GM18502 (cell line): ENCODE measurements around the gene ACVR1.

Experiments used
- ATAC-seq: cut with Tn5 transposase; IDR thresholded peaks from one replicate; pipeline ENCODE4 v1.9.1; 2021; ENCODE audit warnings: mild to moderate bottlenecking; ENCODE audit not compliant: unreplicated experiment, poor library complexity

The ACVR1 gene

DNA sequence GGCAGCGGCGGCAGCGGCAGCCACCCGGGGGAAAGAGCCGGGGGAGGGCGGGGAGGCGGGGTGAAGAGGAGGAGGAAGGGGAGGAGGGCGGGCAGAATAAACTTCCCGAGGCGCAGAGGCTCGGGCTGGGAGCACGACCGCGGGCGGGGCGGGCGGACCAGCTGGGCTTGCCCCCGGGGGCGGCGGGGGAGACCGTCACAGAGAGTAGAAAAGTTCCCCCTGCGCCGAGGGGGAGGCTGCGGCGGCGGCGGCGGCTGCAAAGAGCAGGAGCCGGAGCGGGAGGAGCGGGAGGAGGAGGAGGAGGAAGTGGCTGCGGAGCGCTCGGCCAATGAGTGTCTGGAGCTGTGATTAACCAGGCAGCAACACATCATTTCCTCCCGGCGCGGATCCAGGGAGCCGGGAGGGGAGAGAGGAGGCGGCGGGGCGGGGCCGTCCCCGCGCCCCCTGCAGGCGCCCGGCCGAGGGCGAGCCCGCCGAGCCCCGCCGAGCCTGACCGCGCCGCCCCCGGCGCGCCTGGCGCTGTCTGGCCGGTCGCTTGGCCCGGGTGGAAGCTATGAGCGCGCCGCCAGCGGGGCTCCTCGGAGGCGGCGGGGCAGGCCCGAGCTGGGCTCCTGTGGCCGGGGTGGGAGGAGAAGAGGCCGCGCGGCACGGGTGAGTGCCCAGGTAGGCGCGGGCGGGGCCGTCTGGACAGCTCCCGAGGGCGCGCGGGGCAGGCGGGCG is at the start of gene ACVR1:
TSS of gene ACVR1 (minus strand) at position 265 of the 720 bp plus-strand sequence. CDS start 76,837 bp downstream, outside the sequence.
- ATAC-seq: peak; percentile 88

DNA sequence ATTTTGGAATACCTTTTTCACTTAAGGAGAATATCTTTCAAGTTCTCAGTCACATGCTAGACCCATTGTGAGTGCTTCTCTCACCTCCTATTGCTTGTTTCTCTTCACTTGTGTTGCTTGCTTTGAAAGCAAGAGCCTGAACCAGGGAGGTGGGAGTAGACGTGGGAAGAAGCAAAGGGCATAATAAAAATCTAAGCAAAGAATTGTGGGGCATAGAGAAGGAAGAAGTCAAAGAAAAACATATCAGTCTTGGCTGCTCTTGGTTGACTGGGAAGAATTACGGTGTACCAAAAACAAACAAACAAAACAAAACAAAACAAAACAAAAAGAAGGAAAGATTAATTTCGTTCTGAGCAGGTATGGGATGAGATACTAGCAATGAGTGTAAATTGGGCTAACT is 48.9 kb upstream of the ACVR1 start:
- no peak for ATAC-seq

DNA sequence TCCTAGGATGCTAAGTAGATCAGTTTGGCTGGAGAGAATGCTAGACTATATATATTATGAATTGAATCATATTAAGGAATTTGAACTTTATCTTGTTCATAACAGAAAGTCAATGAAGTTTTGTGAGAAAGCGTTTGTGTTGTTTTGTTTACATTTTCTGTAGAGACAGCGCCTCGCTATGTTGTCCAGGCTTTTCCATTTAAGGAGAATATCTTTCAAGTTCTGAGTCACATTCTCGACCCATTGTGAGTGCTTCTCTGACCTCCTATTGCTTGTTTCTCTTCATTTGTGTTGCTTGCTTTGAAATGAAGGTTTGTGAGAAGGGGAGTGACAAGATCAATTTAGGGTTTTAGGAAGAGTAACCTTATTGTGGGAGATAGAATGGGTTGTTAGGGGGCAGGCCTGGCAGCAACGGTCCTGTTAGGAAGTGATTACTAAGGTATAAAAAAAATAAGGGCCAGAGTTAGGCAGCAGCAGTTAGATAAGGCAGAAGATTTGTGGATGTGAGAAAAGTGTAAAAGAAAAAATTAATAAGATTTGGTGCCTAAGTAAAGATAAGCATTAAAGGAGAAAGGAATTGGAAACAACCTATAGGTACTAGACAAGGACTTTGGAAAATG is 47.6 kb upstream of the ACVR1 start:
- no peak for ATAC-seq

DNA sequence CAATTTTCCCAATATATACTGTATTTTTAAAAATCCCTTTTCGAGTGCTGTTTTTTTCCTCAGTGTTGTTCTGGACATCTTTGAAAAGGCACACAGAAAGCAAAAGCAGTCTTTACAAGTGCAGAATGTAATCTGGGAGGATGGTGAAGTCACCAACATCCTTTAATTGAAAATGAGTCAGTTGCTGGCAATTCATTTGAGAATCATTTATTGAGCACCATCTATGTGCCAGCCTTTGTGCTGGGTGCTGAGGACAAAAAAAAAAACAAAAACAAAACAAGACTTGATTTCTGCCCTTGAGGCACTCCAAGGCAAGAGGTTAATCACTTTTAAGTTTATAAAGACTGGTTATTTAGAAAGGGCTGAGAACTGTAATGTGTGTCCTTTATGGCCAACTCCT is 46.7 kb upstream of the ACVR1 start:
- ATAC-seq: no peak

DNA sequence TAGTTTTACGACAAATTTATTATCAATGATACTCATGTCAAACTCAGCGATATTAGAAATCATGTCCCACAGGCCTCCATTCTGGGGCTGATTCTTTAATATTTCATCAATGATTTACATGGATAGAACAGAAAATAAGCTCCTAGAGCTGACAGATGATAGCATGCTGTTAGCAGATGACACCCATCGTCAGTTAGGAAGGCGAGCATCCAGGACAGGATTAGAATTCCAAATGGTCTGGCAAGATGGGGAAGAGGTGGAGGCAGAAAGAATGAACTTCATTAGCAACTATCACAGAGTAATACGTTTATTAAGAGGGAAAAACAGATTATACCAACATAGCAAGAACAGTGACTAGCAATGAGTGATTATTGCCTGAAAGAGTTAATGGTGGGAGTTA is 46.2 kb upstream of the ACVR1 start:
- ATAC-seq: no peak

DNA sequence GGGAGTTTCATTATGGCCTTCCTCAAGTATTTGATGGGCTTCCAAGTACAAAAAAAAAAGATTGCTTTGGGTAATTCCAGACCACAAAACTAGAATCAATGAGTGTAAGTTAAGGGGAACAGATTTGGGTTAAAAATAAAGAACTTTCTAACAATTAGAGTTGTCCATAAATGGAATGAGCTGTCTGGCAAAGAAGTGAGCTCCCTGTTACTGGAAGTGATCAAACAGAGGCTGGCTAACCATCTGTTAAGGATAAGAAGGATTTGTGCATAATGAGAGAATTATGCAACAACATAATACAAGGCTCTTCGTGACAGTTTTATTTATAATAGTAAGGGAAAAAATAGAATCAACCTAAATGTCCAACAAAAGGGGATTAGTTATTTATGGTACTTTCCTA is 44.6 kb upstream of the ACVR1 start:
- ATAC-seq: no peak

DNA sequence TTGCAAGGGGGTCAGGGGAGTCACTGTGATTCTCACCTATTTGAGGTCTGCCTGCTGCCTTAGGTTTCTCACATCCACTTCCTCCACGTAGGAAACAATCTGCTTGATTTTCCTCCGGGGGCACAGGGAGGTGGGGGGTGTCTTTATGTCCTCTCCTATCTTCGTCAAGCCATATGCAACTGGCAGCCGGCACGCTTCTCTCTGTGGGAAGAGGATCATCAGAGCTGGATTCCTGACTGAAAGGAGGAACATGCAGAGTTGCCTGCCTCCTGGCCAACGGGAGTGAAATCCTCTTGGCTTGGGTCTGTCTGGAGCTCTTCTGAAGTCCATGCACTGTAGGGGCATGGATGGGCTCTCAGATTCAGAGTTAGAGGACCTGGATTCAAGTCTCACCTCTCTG is 43.1 kb upstream of the ACVR1 start:
- no peak for ATAC-seq

DNA sequence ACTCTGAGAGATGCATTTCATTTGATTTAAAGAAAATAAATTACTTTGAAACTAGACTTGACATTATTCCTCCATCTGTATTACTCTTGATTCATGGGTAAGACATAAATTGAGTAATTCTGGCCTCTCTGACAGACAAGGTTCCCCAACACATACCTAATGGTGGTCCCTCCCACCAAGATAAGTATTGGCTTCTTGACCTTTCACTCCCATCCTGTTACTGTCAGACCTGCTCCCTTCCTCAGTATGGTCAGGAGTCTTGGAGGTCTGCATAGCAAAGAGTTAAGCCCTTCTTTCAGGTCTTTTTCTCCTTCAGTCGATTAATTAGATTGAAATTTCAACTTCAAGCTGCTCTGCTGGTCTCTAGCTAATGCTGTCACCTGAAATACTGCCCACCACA is 42.2 kb upstream of the ACVR1 start:
- no peak for ATAC-seq

DNA sequence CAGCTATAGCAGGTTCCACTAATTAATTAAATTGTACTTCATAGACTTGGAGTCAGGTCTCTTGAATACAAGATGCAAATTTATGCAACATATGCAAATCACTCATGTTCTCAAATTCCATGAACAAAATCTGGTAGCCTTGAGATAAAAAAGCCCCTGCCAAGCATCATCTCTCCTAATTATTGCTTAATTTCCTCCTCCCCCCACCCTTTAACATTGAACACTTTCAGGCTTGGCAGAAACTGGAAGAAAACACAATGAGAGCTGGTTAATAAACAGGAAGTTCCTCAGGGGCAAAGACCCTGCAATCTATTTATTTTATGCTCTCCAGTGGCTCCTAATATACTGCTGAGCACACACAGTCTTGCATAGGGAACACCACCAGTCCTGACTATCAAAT is 35.6 kb upstream of the ACVR1 start:
- no peak for ATAC-seq

DNA sequence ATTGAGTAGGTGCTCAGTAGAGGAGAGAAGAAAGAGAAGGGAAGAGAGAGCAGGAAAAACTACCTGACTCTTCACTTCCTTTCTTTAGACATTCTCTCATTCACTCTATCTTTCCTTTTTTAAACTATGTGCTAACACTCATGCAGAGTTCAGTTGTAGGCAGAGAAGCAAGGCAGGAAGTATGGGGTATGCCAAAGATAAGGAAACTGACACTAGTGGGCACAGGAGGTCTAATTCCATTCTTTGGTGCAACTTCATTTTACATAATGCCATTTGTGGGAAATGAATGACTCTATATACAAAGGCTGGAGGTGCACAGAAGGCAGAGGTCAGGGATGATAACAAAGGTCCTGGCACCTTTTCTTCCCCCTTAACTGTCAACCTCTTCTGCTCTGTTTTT is 35.1 kb upstream of the ACVR1 start:
- ATAC-seq: no peak

DNA sequence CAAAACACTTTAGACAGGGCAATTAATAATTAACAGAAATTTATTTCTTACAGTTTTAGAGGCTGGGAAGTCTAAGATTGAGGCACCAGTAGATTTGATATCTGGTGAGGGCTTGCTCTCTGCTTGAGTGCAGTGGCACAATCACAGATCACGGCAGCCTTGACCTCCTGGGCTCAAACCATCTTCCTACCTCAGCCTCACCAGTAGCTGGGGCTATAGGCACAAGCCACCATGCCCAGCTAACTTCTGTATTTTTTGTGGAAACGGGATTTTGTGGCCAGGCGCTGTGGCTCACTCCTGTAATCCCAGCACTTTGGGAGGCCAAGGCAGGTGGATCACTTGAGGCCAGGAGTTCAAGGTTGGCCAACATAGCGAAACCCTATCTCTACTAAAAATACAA is 29.0 kb upstream of the ACVR1 start:
- ATAC-seq: no peak

DNA sequence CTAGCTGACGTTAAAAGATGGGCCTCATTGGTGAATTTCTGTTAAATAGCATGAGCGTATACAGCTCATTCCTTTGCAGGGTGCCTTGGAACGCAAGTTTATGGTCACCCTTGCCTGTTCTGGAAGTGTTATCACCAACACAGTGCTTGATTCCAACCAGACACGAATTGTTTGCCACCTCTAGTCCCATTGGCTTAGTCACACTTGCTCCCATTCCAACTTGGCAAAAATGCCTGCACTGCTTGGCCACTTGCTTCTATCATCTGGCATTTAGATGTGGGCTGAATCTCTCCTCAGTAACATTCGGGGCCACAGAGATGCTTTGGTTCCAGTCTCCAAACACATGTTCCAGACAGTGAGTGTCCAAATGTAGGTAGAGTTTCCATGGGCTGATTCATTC is 27.5 kb upstream of the ACVR1 start:
- no peak for ATAC-seq

DNA sequence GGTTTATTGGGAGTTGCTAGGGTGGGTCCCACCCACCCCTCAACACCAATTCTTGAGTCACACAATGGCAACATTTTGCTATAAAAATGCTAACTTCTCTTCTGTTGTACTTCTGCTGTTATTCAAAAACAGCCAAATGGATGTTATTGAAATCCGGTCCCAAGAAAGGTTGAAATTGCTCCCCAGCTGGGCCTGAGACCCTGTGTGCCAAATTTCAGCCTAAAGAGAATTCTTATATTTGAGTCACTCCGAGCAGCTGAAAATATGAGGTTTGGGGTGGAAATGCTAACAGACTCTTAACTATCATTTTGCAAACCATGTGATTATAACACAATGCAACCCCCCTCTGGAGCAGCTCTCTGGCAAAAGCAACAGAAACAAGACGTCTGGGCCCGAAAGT is 27.0 kb upstream of the ACVR1 start:
- no peak for ATAC-seq

DNA sequence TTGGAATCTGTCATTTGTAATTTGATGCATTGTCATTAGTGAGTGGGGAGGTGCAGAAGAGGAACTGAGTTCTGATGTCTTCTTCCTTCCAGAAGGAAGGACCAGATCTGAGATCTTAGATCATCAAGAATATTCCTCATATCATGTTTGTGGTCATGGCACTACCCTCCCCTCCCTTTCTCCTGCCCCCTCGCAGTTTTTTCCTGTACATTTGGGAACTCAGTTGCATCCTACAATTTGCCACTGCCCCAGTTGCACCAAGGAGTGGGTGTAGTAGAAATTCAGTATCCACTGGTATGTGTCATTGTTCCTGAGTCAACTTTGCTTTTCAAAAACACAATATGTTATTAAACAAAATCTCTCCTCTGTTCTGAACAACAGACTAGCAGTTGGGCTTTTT is 26.6 kb upstream of the ACVR1 start:
- no peak for ATAC-seq

DNA sequence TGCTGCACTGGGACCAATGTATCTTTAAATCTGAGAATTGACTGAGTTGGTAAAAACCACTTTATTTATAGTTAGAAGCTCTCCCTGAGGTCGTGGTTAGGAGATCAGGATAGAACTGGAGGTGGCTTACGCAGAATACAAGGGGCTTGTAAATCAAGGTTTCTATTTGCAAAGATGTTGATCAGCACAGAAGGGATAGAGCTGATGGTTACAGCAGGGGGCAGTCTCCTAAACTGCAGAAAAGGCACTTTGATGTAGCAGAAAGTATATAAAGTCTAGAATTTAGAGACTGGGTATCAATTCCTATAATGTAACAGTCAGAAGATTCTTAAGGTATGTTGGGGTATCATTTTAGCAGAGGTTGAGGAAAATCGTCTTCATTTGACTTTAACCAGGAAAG is 25.2 kb upstream of the ACVR1 start:
- no peak for ATAC-seq

DNA sequence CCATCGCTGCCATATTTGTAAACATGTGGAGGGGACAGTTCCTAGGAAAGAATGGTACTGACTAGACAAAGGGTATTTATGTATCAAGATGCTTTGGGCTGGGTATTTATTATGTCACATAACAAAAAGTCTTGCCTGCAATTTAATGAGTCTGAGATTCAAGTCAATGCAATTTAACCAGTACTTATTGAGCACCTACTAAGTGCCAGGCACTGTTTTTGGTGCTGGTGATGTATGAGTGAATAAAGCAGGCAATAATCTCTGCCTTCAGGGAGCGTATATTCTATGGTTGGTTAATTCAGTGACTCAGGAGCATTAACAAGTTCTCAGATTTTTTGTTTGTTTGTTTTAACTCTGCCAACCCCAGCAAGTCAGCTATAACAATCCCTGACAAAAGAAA is 24.6 kb upstream of the ACVR1 start:
- ATAC-seq: no peak

DNA sequence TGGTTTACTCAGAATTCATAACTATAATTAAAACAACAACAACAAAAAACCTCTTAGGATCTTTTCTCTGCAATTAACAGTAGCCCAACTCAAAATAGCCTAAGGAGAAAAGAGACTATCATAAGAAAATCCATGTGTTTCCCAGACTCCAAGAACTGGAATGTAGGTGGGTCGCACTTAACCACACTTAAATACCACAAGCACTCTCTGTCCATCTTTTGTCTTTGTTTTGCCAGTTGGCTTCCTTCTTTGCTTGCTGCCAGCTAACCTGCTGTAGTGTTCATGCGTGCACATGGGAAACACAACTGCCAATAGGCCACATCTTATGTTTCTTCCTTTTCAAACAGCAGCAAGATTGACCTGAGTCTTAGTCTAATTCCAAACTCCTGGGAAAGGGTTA is 24.1 kb upstream of the ACVR1 start:
- no peak for ATAC-seq

DNA sequence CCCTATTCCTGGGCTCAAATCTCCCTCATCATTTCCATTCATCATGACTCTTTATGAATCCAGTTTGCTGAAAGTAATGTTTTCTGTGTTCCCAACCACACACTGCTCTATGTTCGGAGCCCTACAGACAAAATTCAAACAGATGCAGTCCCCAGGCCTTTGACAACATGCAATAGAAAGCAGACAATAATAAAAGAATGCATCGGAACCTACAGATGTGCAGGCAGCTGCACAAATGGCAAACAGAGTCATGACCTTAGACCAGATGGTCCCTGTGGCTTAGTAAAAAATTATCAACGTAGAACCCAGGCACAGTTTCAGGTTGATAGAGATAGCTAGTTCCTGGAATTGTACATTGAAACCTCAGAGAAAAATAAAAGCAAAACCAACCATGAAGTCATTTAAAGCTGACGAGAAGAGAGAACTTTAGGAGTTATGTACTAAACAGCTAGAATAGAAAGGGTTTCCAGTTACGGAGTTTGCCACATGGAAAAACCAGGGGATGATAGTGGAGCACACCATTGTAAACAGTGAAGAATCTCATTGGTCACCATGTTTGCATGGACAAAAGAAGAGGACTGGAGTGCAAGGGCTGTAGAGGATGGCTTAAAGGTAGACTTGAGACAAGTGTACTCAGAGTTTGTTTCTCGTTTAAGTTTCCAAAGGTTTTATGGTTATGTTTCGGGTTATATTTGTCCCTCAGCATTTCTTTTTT is 23.2 kb upstream of the ACVR1 start:
- peak; percentile 70 for ATAC-seq

DNA sequence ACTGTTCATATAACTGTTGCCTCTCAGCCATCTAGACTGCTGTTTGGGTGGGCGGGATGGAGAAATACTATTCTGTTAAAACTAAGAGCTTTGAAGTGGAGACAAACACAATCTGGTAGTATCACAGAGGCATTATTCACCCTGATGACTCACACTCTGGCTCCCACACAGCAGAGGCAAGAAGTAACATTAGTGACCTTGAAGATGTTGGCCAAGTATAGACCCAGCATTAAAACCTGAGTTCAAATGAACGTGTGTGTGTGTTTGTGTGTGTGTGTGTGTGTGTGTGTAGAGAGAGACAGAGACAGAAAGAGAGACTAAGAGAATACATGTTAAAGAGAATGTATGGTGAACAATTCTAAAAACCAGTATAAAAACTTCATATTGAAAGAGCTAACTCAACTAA is 22.5 kb upstream of the ACVR1 start:
- ATAC-seq: no peak

DNA sequence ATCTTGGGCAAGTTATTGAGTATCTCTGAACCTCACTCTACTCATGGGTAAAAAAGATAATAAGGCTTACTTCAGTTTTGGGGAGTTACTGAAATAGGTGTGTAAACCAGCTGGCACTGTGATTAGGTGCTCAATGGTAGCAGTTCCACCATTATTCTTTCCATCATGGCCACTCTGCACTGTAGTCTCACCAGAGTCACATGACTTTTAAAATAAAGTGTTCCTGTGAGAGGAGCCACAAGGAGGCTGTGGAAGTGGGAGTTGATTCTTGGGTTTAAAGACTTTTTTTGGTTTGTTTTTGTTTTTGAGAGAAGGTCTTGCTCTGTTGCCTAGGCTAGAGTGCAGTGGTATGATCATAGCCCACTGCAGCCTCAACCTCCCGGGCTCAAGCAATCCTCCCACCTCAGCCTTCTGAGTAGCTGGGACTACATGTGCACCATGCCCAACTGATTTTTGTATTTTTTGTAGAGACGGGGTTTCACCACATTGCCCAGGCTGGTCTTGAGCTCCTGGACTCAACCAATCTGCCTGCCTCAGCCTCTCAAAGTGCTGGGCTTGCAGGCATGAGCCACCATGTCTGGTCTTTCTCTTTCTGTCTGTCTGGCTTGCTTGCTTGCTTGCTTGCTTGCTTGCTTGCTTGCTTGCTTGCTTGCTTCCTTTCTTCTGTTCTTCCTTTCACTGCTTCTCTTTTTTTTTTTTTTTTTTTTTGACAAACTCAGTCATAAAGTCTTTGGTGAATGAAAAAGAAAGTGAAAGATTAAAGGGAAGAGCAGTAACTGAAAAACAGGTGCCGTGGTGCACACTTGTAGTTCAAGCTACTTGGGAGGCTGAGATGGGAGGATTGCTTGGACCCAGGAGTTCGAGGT is 21.2 kb upstream of the ACVR1 start:
- peak; percentile 55 for ATAC-seq

DNA sequence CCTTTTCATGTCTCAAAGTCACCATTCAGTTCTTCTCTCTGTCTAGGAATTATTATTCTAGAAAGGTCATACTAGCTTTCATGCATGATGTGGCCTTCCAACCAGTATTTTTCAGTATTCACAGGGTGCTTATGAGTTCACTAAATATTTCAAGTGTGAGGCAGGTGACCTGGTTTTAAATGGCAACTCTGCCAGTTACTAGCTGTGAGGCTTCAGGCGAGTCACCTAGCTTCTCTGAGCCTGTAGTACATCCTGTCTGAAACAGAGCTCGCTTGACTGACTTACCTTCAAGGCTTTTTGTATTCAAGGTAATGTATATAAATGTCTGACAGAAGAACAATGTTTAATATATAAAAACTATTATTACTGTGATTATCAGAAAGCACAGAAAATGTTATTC is 19.4 kb upstream of the ACVR1 start:
- ATAC-seq: no peak
